Stomach smooth muscle (tissue), 2 donors: ENCODE results near the gene RETREG2.
A peak's percentile ranks its signal among the peaks of the same experiment; 100 is the strongest.

Experiments
- H3K27ac ChIP-seq: one replicate; pipeline ENCODE4 v1.7.0; 2013; ENCODE audit warnings: mild to moderate bottlenecking, low read length, inconsistent platforms
- H3K27me3 ChIP-seq, 2 donors: one replicate each; pipeline ENCODE4 v1.7.0; 2013; ENCODE audit warnings: low read length in 2 of 2; ENCODE audit not compliant: insufficient read depth in 2 of 2, control insufficient read depth in 1 of 2
- H3K36me3 ChIP-seq, 2 donors: one replicate each; pipeline ENCODE4 v1.7.0; 2013; ENCODE audit warnings: low read length in 2 of 2; ENCODE audit not compliant: control insufficient read depth in 2 of 2, insufficient read depth in 2 of 2
- H3K4me1 ChIP-seq: one replicate; pipeline ENCODE4 v1.7.0; 2013; ENCODE audit warnings: low read length; ENCODE audit not compliant: control insufficient read depth, insufficient read depth
- H3K4me3 ChIP-seq, 2 donors: one replicate each; pipeline ENCODE4 v1.7.0; 2013; ENCODE audit warnings: low read length in 2 of 2
- H3K9ac ChIP-seq, 2 donors: one replicate each; pipeline ENCODE4 v1.7.0; 2013; ENCODE audit warnings: low read length in 2 of 2, mild to moderate bottlenecking in 1 of 2
- H3K9me3 ChIP-seq, 2 donors: one replicate each; pipeline ENCODE4 v1.7.0; 2013; ENCODE audit warnings: low read length in 2 of 2; ENCODE audit not compliant: control insufficient read depth in 2 of 2
- donor health status: healthy.
- donor health status: Pancreatic carcinoma.

RETREG2 gene

GRCh38 chr2:219178377-219179175, 501 bp downstream of the RETREG2 start:
- Histone ChIP-seq H3K36me3 (peaks cover 51% of the 10 kb centered on the region in 2 donors), H3K4me1 (peaks cover 50% of the 10 kb centered on the region), H3K27ac (peak overlapping the region; percentile 99)

GRCh38 chr2:219179601-219180465, 1.8 kb downstream of the RETREG2 start:
- Histone ChIP-seq H3K4me3 (peak overlapping the region in 1 of 2 donors; percentile 93), H3K9me3 (no peaks in the 10 kb centered on the region), H3K27me3 (no peaks in the 10 kb centered on the region), H3K27ac (no peak overlapping the region), H3K9ac (peak overlapping the region in 1 of 2 donors; percentile 82), H3K36me3 (peaks cover 45 to 46% of the 10 kb centered on the region in 2 donors), H3K4me1 (peaks cover 46% of the 10 kb centered on the region)

More at GRCh38 chr2:219178377-219179175, 501 bp downstream of the RETREG2 start:
- peak overlapping the region; percentile 67 to 93 for H3K4me3 ChIP-seq
- H3K27me3 ChIP-seq, result no peaks in the 10 kb centered on the region
- no peaks in the 10 kb centered on the region for H3K9me3 ChIP-seq
- H3K9ac ChIP-seq, result peak overlapping the region; percentile 82 to 99

- peaks cover 38% of the 10 kb centered on the region for H3K4me1 ChIP-seq
- H3K27ac ChIP-seq, result no peak overlapping the region
- peaks cover 44 to 45% of the 10 kb centered on the region in 2 donors for H3K36me3 ChIP-seq
- no peak overlapping the region for H3K4me3 ChIP-seq
- no peaks in the 10 kb centered on the region for H3K9me3 ChIP-seq
- H3K9ac ChIP-seq, result no peak overlapping the region
- no peaks in the 10 kb centered on the region for H3K27me3 ChIP-seq
Measured at GRCh38 chr2:219180961-219181360, 2.9 kb downstream of the RETREG2 start.

GRCh38 chr2:219181531-219181930, 3.5 kb downstream of the RETREG2 start:
- Histone ChIP-seq H3K4me1 (peaks cover 32% of the 10 kb centered on the region), H3K9ac (no peak overlapping the region), H3K36me3 (peaks cover 44 to 45% of the 10 kb centered on the region in 2 donors), H3K9me3 (no peaks in the 10 kb centered on the region), H3K27me3 (no peaks in the 10 kb centered on the region), H3K4me3 (no peak overlapping the region), H3K27ac (no peak overlapping the region)

GRCh38 chr2:219182331-219183150, 4.5 kb downstream of the RETREG2 start:
- Histone ChIP-seq H3K27ac (no peak overlapping the region), H3K36me3 (peaks cover 44 to 45% of the 10 kb centered on the region in 2 donors), H3K9ac (no peak overlapping the region)

GRCh38 chr2:219183151-219183772, 5.2 kb downstream of the RETREG2 start:
- H3K27me3 ChIP-seq, result no peaks in the 10 kb centered on the region
- H3K27ac ChIP-seq, result no peak overlapping the region
- no peak overlapping the region for H3K9ac ChIP-seq
- H3K4me3 ChIP-seq, result no peak overlapping the region
- peaks cover 44 to 45% of the 10 kb centered on the region in 2 donors for H3K36me3 ChIP-seq
- H3K4me1 ChIP-seq, result peaks cover 22% of the 10 kb centered on the region
- no peaks in the 10 kb centered on the region for H3K9me3 ChIP-seq

More at GRCh38 chr2:219182331-219183150, 4.5 kb downstream of the RETREG2 start:
- Histone ChIP-seq H3K4me3 (no peak overlapping the region), H3K9me3 (no peaks in the 10 kb centered on the region), H3K4me1 (peaks cover 25% of the 10 kb centered on the region), H3K27me3 (no peaks in the 10 kb centered on the region)

GRCh38 chr2:219184121-219184520, 6.0 kb downstream of the RETREG2 start:
- Histone ChIP-seq H3K4me1 (peaks cover 16% of the 10 kb centered on the region), H3K27me3 (no peaks in the 10 kb centered on the region), H3K9me3 (no peaks in the 10 kb centered on the region), H3K27ac (no peak overlapping the region), H3K4me3 (no peak overlapping the region), H3K36me3 (peaks cover 44 to 45% of the 10 kb centered on the region in 2 donors), H3K9ac (no peak overlapping the region)

GRCh38 chr2:219186754-219187456, 8.8 kb downstream of the RETREG2 start:
- Histone ChIP-seq H3K27me3 (no peaks in the 10 kb centered on the region), H3K36me3 (peaks cover 21 to 22% of the 10 kb centered on the region in 2 donors), H3K4me1 (no peaks in the 10 kb centered on the region), H3K27ac (no peak overlapping the region), H3K9me3 (no peaks in the 10 kb centered on the region), H3K4me3 (no peak overlapping the region), H3K9ac (no peak overlapping the region)

GRCh38 chr2:219197388-219197787, 19.3 kb downstream of the RETREG2 start:
- H3K4me1 ChIP-seq, result no peaks in the 10 kb centered on the region
- no peak overlapping the region for H3K27ac ChIP-seq
- H3K9me3 ChIP-seq, result no peaks in the 10 kb centered on the region
- no peak overlapping the region for H3K9ac ChIP-seq
- peaks cover 0 to 6% of the 10 kb centered on the region in 2 donors for H3K27me3 ChIP-seq
- H3K36me3 ChIP-seq, result no peaks in the 10 kb centered on the region
- no peak overlapping the region for H3K4me3 ChIP-seq
